NB4 (cell line): Measurements from ENCODE around the gene GAS2L2.
A peak's percentile ranks its signal among the peaks of the same experiment; 100 is the strongest.

Experiments
- DNase-seq: peaks from one replicate; pipeline ENCODE4 v3.0.0; 2010; ENCODE audit warnings: low read depth
- H3K4me3 ChIP-seq: one replicate; pipeline ENCODE4 v1.5.1; 2011; ENCODE audit warnings: mild to moderate bottlenecking, low read depth, low read length, moderate library complexity
- CTCF ChIP-seq: IDR thresholded peaks from one replicate; pipeline ENCODE4 v1.5.1; 2012; ENCODE audit warnings: low read depth, low read length
- MYC ChIP-seq: IDR thresholded peaks from 2 replicates; pipeline ENCODE4 v1.6.1; 2011; ENCODE audit warnings: low read depth, low read length
- POLR2A ChIP-seq: IDR thresholded peaks from 2 replicates; pipeline ENCODE4 v1.6.1; 2011; ENCODE audit warnings: mild to moderate bottlenecking; ENCODE audit not compliant: insufficient read length; ENCODE audit errors: extremely low read depth
- TF ChIP-seq, protein P1 (sequence below): IDR thresholded peaks from 2 replicates; pipeline ENCODE4 v1.6.1; 2011; ENCODE audit warnings: low read depth, low read length

The GAS2L2 gene

GRCh38 chr17:35769895-35770486 lies 17.0 kb upstream of the GAS2L2 start:
- no peak for DNase-seq
- H3K4me3 ChIP-seq: no peak overlapping the region
- TF ChIP-seq MYC (no peak), CTCF (peak; percentile 19)

- no peak for DNase-seq
- TF ChIP-seq CTCF: no peak
- TF ChIP-seq, protein P1, sequence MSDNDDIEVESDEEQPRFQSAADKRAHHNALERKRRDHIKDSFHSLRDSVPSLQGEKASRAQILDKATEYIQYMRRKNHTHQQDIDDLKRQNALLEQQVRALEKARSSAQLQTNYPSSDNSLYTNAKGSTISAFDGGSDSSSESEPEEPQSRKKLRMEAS: no peak
- no peak for TF ChIP-seq MYC
- no peak for TF ChIP-seq POLR2A
- no peak overlapping the region for H3K4me3 ChIP-seq
Measured at GRCh38 chr17:35768797-35769196, 15.8 kb upstream of the GAS2L2 start.

DNA sequence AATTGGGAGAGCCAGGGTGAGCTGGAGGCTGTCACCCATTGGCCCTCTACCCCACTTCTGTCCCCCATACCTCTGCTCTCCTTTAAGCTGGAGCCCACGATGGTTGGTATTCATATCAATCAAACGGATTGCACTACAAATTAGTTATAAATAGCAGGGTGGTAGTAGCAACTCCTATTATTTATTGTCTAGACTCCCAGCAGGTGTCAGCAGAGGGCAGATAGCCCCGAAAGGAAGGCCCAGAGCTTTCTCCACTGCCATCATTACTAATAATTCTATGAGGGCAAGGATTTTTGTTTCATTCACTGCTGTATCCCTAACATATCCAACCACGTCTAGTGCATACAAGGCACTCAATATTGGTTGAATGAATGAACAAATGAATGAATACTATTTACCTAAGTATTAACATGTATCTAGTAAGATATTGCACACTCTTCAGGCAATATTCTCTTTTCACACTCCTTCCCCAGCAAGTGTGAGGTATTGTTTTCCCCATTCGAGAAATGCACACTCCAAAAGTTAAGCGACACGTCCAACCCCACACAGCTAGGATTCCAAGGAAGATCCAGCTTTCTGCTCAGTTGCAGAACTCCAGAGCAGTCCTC lies 14.0 kb upstream of the GAS2L2 start:
- no peak overlapping the region for H3K4me3 ChIP-seq
- peak; percentile 48 for DNase-seq
- TF ChIP-seq CTCF (peak; percentile 43), MYC (no peak)

GRCh38 chr17:35766489-35766877 lies 13.4 kb upstream of the GAS2L2 start:
- no peak overlapping the region for H3K4me3 ChIP-seq
- no peak for TF ChIP-seq CTCF
- TF ChIP-seq, protein P1: no peak
- TF ChIP-seq MYC: no peak
- no peak for TF ChIP-seq POLR2A

DNA sequence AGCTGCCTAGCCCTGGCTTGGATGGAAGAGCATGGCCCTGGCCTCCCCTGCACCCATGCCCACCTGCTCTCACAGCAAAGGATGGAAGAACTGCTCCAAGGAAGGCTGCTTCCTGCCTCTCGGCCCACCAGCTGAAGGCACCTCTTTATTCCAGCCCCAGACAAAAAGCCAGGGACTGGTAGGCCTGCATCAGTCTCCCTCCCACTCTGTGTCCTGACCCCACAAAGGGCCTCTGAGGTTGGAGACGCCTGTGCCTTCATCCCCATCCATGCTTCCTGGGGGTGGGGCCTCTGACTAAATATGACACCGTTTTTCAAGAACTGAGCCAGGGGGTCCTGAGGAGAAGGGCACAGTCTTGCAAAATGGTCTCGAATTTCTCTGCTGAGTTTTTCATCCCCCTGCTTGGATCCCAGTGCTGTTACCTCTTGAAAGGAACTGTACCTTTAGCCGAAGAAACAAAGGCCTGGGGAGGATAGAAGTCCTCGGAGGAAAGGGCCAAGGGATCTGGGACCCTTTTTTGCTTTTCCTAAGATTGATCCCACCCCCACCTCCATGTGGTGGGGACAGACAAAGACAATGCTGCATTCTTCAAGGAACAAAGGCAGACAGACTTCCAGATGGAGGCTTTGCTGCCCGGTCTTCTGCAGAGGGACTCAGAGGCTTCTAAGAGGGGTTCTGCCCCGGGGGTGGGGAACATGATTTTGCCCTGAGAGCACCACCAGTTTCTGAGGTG lies 12.9 kb upstream of the GAS2L2 start:
- DNase-seq: no peak
- no peak overlapping the region for H3K4me3 ChIP-seq

More at GRCh38 chr17:35766489-35766877, 13.4 kb upstream of the GAS2L2 start:
- no peak for DNase-seq

More for the DNA sequence above, 12.9 kb upstream of the GAS2L2 start:
- TF ChIP-seq POLR2A (no peak), CTCF (no peak), MYC (no peak)
- TF ChIP-seq, protein P1: no peak
